PC-3 (cell line): ENCODE data around the gene STX11. TPM values are rescaled to one million over a fixed set of nuclear protein-coding genes. Genes with fewer than 3 reads are reported as not detected.

Experiments
- ATAC-seq: fragments of 200-7000 bp; cut with Tn5 transposase; 2 replicates; pipeline ENCODE4 v1.9.1; 2020; ENCODE audit warnings: mild to moderate bottlenecking, moderate library complexity
- BruUV-seq: library from RNA; stranded (reverse); fragments of 400-500 nt; replicated peaks from 2 replicates; lab custom pipeline; 2021; lab: Mats Ljungman, UMichigan
- CTCF ChIA-PET: fragments of 300-600 bp; sonication (Branson Sonifier 250); formaldehyde crosslinking; loops from one replicate; lab custom pipeline; 2022; ENCODE audit warnings: antibody characterized with exemption; lab: Charles Lee
- POLR2A ChIA-PET: fragments of 300-600 bp; sonication (Branson Sonifier 250); formaldehyde crosslinking; loops from one replicate; lab custom pipeline; 2022; ENCODE audit warnings: antibody characterized with exemption; ENCODE audit not compliant: unreplicated experiment; lab: Charles Lee
- DNase-seq: peaks from one replicate; pipeline ENCODE4 v3.0.0-alpha.2; 2015
- H2AFZ ChIP-seq: fragments of 300-600 bp; sonication (generic); 2 replicates; pipeline ENCODE4 v1.6.0; 2016; ENCODE audit warnings: antibody characterized with exemption, low read length
- H3F3A ChIP-seq: fragments of 300-600 bp; sonication (generic); one replicate; pipeline ENCODE4 v1.6.0; 2017; ENCODE audit warnings: antibody characterized with exemption, low read length, control low read depth, mild to moderate bottlenecking; ENCODE audit not compliant: unreplicated experiment
- H3K27ac ChIP-seq: fragments of 300-600 bp; sonication (generic); 2 replicates; pipeline ENCODE4 v1.5.1; 2016; ENCODE audit warnings: mild to moderate bottlenecking, low read length
- H3K27me3 ChIP-seq: fragments of 300-600 bp; sonication (generic); 2 replicates; pipeline ENCODE4 v1.6.1; 2016; ENCODE audit warnings: low read length, mixed read lengths
- H3K36me3 ChIP-seq: fragments of 300-600 bp; sonication (generic); 2 replicates; pipeline ENCODE4 v1.6.1; 2016; ENCODE audit warnings: low read depth, mixed run types, low read length, mixed read lengths
- H3K4me1 ChIP-seq: fragments of 300-600 bp; sonication (generic); 2 replicates; pipeline ENCODE4 v1.5.1; 2016; ENCODE audit warnings: low read length; ENCODE audit not compliant: insufficient read depth
- H3K4me2 ChIP-seq: fragments of 300-600 bp; sonication (generic); 2 replicates; pipeline ENCODE4 v1.6.0; 2016; ENCODE audit warnings: low read length
- H3K4me3 ChIP-seq: fragments of 300-600 bp; sonication (generic); 2 replicates; pipeline ENCODE4 v1.5.1; 2016; ENCODE audit warnings: mild to moderate bottlenecking, low read length, mixed read lengths
- H3K79me2 ChIP-seq: fragments of 300-600 bp; sonication (generic); 2 replicates; pipeline ENCODE4 v1.6.1; 2017; ENCODE audit warnings: low read length, mixed read lengths
- H3K9ac ChIP-seq: fragments of 300-600 bp; sonication (generic); 2 replicates; pipeline ENCODE4 v1.6.0; 2016; ENCODE audit warnings: mild to moderate bottlenecking, low read length
- H3K9me2 ChIP-seq: fragments of 300-600 bp; sonication (generic); replicated peaks from 2 replicates; pipeline ENCODE4 v1.6.1; 2016; ENCODE audit warnings: mixed run types, low read length, mixed read lengths
- H3K9me3 ChIP-seq: fragments of 300-600 bp; sonication (generic); 2 replicates; pipeline ENCODE4 v1.6.1; 2016; ENCODE audit warnings: low read length, mixed read lengths
- H4K20me1 ChIP-seq: fragments of 300-600 bp; sonication (generic); 2 replicates; pipeline ENCODE4 v1.6.1; 2016; ENCODE audit warnings: low read length, mixed read lengths
- CTCF ChIP-seq: fragments of 300-600 bp; sonication (generic); conservative IDR thresholded peaks from 2 replicates; pipeline ENCODE4 v1.5.1; 2017; ENCODE audit warnings: antibody characterized with exemption, low read depth, mild to moderate bottlenecking, low read length
- EZH2 ChIP-seq: fragments of 300-600 bp; sonication (generic); IDR thresholded peaks from one replicate; pipeline ENCODE4 v1.6.1; 2017; ENCODE audit warnings: antibody characterized with exemption, mild to moderate bottlenecking, low read length; ENCODE audit not compliant: unreplicated experiment
- EZH2phosphoT487 ChIP-seq: fragments of 300-600 bp; sonication (generic); IDR thresholded peaks from 2 replicates; pipeline ENCODE4 v1.6.1; 2018; ENCODE audit warnings: mild to moderate bottlenecking, antibody characterized with exemption, low read length, borderline replicate concordance
- intact Hi-C: fragments of 100-400 bp; cut with micrococcal nuclease; formaldehyde crosslinking; loops from 2 replicates; pipeline ENCODE4 v1.9.0; 2023
- total RNA-seq: library from RNA; depleted of rRNA; stranded (reverse); fragments of >200 nt; gene quantifications from 2 replicates; pipeline ENCODE4 v1.2.3, GENCODE V29; 2014

STX11 gene
- total RNA-seq, 1 experiment from 2014 or later, result 1.5 TPM

- Histone ChIP-seq H3K9me3 (no peaks in the 10 kb centered on the region), H3K9me2 (no peaks in the 10 kb centered on the region), H3K4me3 (no peak overlapping the region), H3F3A (no peaks in the 10 kb centered on the region), H3K27me3 (no peaks in the 10 kb centered on the region), H3K27ac (no peak overlapping the region), H4K20me1 (no peaks in the 10 kb centered on the region), H3K36me3 (no peaks in the 10 kb centered on the region), H3K79me2 (no peaks in the 10 kb centered on the region), H3K4me1 (no peaks in the 10 kb centered on the region), H3K9ac (no peak overlapping the region), H2AFZ (no peak overlapping the region), H3K4me2 (no peak overlapping the region)
- TF ChIP-seq CTCF (no peak), EZH2 (no peak), EZH2phosphoT487 (no peak)
- CTCF ChIA-PET, result interaction anchor here (0.5 kb wide), 1 partner anchor 58 kb away, joined by 4 read pairs; no protein-coding TSS in a partner anchor
- intact Hi-C loops, result no loop called here
- DNase-seq (no peak), ATAC-seq (no peak)
- POLR2A ChIA-PET, result no interaction called here
- BruUV-seq, result no TSS peak
Observed at GRCh38 chr6:144123421-144123820, 26.9 kb upstream of the STX11 start.

- intact Hi-C loops, result no loop called here
- CTCF ChIA-PET, result interaction anchor here (0.5 kb wide), 1 partner anchor 59 kb away, joined by 4 read pairs; no protein-coding TSS in a partner anchor
Observed at GRCh38 chr6:144123836-144124235, 26.5 kb upstream of the STX11 start.

More at GRCh38 chr6:144123836-144124235, 26.5 kb upstream of the STX11 start:
- Histone ChIP-seq H3K4me1 (no peaks in the 10 kb centered on the region), H2AFZ (no peak overlapping the region), H3K4me2 (no peak overlapping the region), H3K27ac (no peak overlapping the region), H3F3A (no peaks in the 10 kb centered on the region), H3K27me3 (no peaks in the 10 kb centered on the region), H3K79me2 (no peaks in the 10 kb centered on the region), H3K9me3 (no peaks in the 10 kb centered on the region), H3K9me2 (no peaks in the 10 kb centered on the region), H4K20me1 (no peaks in the 10 kb centered on the region), H3K9ac (no peak overlapping the region), H3K36me3 (no peaks in the 10 kb centered on the region), H3K4me3 (no peak overlapping the region)
- POLR2A ChIA-PET, result interaction anchor here (0.8 kb wide), 1 partner anchor 28 kb away, joined by 3 read pairs; no protein-coding TSS in a partner anchor
- TF ChIP-seq CTCF (no peak), EZH2 (no peak), EZH2phosphoT487 (no peak)
- ATAC-seq (no peak), DNase-seq (no peak)
- BruUV-seq, result no TSS peak
